ENCODE measurements around the gene GGA1.
A peak's percentile ranks its signal among the peaks of the same experiment; 100 is the strongest.
"Not testable (repeated sequence)": the region's sequence is repeated elsewhere in the genome, so short reads cannot be mapped to it uniquely, and the experiment has no call there.

Gene GGA1

DNA sequence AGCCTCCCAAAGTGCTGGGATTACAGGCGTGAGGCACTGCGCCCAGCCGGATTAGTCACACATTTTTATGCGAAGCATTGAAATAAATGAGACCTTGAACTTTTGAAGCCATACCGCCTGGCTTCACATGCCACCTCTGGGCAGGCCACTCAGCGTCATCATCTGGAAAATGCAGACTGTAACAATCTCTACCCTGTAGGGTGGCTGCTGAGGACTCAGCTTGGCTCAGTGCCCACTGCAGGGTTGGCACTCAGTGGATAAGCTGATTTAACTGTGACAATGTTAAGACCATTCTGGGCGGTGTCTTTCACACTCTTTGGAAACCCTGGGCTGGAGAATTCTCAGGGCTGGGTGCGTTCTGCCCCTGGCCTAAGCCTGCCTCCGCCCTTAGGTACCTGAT is 39.3 kb downstream of the GGA1 start:
- DNase-seq (ENCODE audit: low read depth in 3 of 3): no peak

DNA sequence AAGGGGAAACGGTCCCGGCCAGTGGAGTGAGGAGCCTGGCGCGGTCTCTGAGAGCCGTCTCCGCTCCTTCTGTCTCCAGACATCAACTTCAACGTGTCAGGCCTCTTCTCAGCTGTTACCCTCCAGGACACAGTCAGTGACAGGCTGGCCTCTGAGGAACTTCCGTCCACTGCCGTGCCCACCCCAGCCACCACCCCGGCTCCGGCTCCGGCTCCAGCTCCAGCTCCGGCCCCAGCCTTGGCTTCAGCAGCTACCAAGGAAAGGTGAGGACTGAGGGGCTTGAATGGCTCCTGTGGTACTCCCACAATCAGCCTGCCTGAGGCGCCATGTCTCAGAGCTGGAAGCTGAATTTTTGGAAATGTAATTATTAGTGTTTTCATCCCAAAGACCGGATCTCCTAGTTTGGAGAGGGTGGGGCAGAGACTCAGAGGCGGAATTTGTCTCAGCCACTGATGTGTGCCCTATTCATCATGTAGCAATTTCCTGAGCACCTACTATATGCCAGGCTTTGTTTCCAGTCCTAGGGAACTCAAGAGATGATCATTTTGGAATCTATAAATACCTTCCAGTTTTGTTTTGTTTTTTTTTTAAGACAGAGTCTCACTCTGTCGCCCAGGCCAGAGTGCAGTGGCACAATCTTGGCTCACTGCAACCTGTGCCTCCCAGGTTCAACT is 42.0 kb downstream of the GGA1 start:
- no peak for DNase-seq (ENCODE audit: low read depth in 3 of 3)

DNA sequence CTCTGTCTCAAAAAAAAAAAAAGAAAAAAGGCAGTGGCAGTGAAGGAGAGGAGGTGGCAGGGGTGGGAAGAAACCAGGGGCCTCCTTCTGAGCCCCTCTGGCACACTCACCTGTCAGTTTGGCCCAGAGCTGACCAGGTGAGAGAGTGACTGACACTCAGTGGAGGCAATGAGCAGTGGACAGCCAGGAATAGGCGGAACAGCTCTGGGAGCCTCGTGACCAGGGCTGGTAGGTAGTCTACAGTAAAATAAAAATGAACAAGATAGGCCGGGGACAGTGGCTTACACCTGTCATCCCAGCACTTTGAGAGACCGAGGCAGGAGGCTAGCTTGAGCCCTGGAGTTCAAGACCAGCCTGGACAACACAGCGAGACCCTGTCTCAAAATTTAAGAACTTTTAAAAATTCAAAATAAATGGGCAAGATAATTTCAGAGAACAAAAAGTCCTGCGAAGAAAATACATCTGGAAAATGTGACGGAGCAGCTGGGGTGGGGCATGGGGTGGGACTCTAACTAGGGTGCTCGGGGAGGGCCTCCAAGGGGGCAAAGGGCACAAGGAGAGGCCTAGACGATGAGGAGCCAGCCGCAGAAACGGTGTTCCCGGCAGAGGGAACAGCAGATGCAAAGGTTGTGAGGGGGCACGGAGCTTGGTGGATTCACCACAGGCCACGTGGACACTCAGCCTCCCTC is 46.1 kb downstream of the GGA1 start:
- DNase-seq (ENCODE audit: low read depth in 3 of 3): no peak

GRCh38 chr22:37655252-37655563 is 46.6 kb downstream of the GGA1 start:
- no peak for DNase-seq (ENCODE audit: low read depth in 3 of 3)

DNA sequence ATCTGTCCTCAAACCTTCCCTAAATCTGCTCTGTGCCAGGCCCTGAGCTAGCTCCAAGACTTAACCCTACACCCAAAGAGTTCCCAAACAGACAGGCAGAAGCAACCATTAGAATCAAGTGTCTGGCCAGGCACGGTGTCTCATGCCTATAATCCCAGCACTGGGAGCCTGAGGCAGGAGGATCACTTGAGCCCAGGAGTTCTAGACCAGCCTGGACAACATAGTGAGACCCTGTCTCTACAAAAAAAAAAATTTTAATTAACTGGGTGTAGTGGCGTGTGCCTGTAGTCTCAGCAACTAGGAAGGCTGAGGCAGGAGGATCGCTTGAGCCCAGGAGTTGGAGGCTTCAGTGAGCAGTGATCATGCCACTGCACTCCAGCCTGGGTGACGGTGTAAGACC is 47.9 kb downstream of the GGA1 start:
- not testable (repeated sequence) for DNase-seq (ENCODE audit: low read depth in 3 of 3)

- DNase-seq (ENCODE audit: low read depth in 3 of 3): no peak
Observed at GRCh38 chr22:37657590-37658132, 49.0 kb downstream of the GGA1 start.

DNA sequence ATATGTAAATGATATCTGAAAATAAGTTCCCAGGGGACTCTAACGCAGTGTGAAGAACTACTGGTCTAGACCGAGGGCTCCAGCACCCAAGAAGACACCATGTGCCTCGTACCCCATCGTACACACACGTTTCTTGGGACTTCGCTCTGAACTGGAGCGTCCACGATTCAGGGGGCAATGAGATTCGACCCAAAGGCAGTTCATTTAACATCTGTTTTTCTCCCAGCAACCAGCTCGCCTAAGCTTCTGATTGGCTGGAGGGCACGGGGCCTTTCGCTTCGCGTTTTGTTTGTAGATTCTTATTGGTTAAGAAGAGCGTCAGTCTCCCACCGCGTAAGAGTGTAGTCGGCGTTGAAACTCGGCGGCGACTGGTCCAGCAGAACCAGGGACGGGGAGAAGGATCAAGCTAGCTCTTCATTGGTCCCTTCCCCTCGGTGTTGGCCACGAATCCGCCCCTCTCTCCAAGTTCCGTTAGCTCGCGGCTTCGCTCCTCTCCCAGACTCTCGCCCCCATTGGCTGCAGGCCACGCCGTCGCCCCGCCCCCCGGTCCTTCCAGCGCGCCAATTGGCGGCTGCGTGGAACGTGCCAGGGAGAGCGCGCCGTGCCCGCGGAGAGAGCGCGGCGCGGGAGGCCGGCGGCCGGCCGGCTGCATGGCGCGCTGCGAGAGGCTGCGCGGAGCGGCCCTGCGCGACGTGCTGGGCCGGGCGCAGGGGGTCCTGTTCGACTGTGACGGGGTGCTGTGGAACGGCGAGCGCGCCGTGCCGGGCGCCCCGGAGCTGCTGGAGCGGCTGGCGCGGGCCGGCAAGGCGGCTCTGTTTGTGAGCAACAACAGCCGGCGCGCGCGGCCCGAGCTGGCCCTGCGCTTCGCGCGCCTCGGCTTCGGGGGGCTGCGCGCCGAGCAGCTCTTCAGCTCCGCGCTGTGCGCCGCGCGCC is 49.8 kb downstream of the GGA1 start, which contains the start of gene PDXP:
Gene PDXP, plus strand, starts transcription at position 591 of the 933 bp plus-strand sequence. Its CDS starts 60 bp downstream, at position 651.
- DNase-seq (ENCODE audit: low read depth in 3 of 3): peak; percentile 96 to 99 (median 97)

GRCh38 chr22:37659066-37659896 is 50.6 kb downstream of the GGA1 start:
- DNase-seq (ENCODE audit: low read depth in 3 of 3): no peak

- DNase-seq (ENCODE audit: low read depth in 3 of 3): no peak
Observed at GRCh38 chr22:37659897-37660708, 51.5 kb downstream of the GGA1 start.

- DNase-seq (ENCODE audit: low read depth in 3 of 3): no peak
Observed at GRCh38 chr22:37660709-37661045, 52.0 kb downstream of the GGA1 start.

DNA sequence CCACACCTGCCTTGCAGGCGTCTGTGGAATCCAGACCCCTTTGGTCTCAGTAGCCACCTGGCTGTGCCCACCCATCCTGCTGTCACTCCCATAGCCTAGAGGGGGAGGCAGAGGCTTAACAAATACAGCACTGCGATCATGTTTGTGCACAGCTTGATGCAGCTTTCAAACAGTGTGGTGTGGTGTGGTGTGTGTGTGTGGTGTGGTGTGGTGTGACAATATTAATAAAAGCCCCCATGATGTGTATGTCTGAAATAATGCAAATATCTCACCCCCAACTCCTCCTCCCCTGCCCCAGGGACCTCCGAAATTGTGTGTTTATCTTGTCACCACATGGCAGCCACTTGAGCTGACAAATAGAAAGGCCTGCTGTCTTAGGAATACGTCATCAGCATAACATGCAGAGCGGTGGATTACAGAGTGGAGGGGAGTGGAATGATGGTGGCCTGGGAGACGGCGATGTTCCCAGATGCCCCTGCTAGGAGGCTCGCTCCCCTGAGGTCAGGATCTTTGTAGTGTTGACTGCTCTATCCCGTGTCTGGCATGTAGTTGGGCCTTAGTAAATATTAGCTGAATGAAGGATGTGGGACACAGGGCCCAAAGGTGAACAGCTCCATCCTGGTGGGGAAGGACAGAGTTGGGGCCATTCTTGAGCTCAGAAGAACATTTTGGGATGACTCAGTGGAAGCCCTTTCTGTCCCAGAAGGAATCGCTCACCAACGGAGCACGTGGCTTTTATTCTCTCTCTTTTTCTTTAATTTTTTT is 52.7 kb downstream of the GGA1 start:
- no peak for DNase-seq (ENCODE audit: low read depth in 3 of 3)

DNA sequence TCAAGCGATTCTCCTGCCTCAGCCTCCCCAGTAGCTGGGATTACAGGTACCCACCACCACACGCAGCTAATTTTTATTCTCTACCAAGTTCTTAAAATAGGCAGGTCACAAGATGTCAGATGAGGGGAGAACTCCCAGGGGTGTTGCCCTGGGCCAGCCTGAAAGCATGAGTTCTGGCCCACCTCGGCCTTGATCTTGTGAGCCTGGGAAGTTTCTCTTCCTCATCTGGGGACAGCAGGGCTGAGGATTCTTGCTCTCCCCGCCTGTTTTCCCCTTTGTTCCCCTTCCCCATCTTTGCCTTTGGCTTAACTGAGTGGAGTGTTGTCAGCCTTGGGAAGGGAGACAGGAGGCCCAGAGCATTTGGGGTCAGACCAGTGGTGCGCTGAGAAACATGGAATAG is 53.4 kb downstream of the GGA1 start:
- no peak for DNase-seq (ENCODE audit: low read depth in 3 of 3)

DNA sequence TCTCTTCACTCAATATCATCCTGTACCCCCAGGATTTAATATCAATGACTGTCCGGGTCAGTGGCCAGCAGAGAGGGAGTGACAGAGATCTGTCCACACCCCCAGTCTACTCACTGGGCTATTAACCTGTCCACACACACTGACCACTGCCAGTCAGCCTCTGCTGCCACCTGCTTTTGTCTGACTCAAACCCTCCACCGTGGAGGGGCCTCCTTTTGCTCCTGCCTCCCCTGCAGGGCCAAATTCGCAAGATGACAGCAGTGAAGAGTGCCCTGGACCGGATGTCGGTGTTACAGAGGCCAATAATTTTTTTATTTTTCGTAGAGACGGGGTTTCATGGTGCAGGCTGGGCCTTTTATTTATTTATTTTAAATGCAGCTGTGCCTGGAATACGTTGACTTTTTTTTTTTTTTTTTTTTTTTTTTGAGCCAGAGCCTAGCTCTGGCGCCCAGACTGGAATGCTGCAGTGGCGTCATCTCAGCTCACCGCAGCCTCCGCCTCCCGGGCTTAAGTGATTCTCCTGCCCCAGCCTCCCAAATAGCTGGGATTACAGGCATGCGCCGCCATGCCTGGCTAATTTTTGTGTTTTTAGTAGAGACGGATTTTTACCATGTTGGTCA is 55.0 kb downstream of the GGA1 start:
- no peak for DNase-seq (ENCODE audit: low read depth in 3 of 3)

- no peak for DNase-seq (ENCODE audit: low read depth in 3 of 3)
Observed at GRCh38 chr22:37664249-37665101, 55.8 kb downstream of the GGA1 start.

DNA sequence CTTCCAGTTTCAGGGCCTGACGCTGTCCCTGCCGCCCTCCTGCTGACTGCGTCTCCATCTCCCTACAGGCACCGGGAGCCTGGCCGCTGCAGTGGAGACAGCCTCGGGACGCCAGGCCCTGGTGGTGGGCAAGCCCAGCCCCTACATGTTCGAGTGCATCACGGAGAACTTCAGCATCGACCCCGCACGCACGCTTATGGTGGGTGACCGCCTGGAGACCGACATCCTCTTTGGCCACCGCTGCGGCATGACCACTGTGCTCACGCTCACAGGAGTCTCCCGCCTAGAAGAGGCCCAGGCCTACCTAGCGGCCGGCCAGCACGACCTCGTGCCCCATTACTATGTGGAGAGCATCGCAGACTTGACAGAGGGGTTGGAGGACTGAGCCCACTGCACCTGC is 56.9 kb downstream of the GGA1 start:
- no peak for DNase-seq (ENCODE audit: low read depth in 3 of 3)

GRCh38 chr22:37669586-37669985 is 61.0 kb downstream of the GGA1 start:
- DNase-seq (ENCODE audit: low read depth in 3 of 3): no peak

- DNase-seq (ENCODE audit: low read depth in 3 of 3): no peak
Observed at GRCh38 chr22:37672206-37672919, 63.7 kb downstream of the GGA1 start.

All from stimulated activated CD4-positive, alpha-beta T cell treated with anti-CD3 and anti-CD28 coated beads, TNF-alpha, amount 100 ng/mL, for 24 hours (primary cell).